ENCODE results near the gene FAM227B.

The FAM227B gene

GRCh38 chr15:49430046-49430445 lies 190.6 kb downstream of the FAM227B start:
- POLR2A ChIA-PET: interaction anchor here (0.6 kb wide), 1 partner anchor 18 kb away, joined by 3 read pairs; no protein-coding TSS in a partner anchor
- CTCF ChIA-PET: no interaction called here
- DNase-seq (ENCODE audit: extremely low spot score): no peak
- TF ChIP-seq NFRKB (IDR thresholded peaks at IDR 0.05) (no peak), FOXM1 (IDR thresholded peaks at IDR 0.05; ENCODE audit: borderline replicate concordance) (no peak), BHLHE40 (IDR thresholded peaks at IDR 0.05; ENCODE audit: borderline replicate concordance) (no peak), ELF4 (IDR thresholded peaks at IDR 0.05) (no peak), LEF1 (IDR thresholded peaks at IDR 0.05; ENCODE audit: borderline replicate concordance) (no peak), L3MBTL2 (conservative IDR thresholded peaks at IDR 0.05) (no peak), ZNF384 (IDR thresholded peaks at IDR 0.05) (no peak), ARNT (IDR thresholded peaks at IDR 0.05) (no peak), CTBP1 (IDR thresholded peaks at IDR 0.05; ENCODE audit: borderline replicate concordance) (no peak), FOXK2 (IDR thresholded peaks at IDR 0.05) (no peak), HDGF (IDR thresholded peaks at IDR 0.05; ENCODE audit: borderline replicate concordance) (no peak), SP1 (IDR thresholded peaks at IDR 0.05) (no peak), TARDBP (IDR thresholded peaks at IDR 0.05) (no peak), FOXA1 (IDR thresholded peaks at IDR 0.05) (no peak)
- TF ChIP-seq, protein P1, sequence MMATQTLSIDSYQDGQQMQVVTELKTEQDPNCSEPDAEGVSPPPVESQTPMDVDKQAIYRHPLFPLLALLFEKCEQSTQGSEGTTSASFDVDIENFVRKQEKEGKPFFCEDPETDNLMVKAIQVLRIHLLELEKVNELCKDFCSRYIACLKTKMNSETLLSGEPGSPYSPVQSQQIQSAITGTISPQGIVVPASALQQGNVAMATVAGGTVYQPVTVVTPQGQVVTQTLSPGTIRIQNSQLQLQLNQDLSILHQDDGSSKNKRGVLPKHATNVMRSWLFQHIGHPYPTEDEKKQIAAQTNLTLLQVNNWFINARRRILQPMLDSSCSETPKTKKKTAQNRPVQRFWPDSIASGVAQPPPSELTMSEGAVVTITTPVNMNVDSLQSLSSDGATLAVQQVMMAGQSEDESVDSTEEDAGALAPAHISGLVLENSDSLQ (IDR thresholded peaks at IDR 0.05): no peak

- no peak for DNase-seq (ENCODE audit: extremely low spot score)
- ChIA-PET POLR2A (no interaction called here), CTCF (no interaction called here)
- TF ChIP-seq SUZ12 (IDR thresholded peaks at IDR 0.05): no peak
- no peak for TF ChIP-seq LEF1 (IDR thresholded peaks at IDR 0.05; ENCODE audit: borderline replicate concordance)
- TF ChIP-seq ARNT (IDR thresholded peaks at IDR 0.05): no peak
- no peak for TF ChIP-seq HDGF (IDR thresholded peaks at IDR 0.05; ENCODE audit: borderline replicate concordance)
- TF ChIP-seq ZNF384 (IDR thresholded peaks at IDR 0.05): no peak
- TF ChIP-seq ELF4 (IDR thresholded peaks at IDR 0.05): no peak
- no peak for TF ChIP-seq BHLHE40 (IDR thresholded peaks at IDR 0.05; ENCODE audit: borderline replicate concordance)
- TF ChIP-seq NFRKB (IDR thresholded peaks at IDR 0.05): no peak
- TF ChIP-seq CTBP1 (IDR thresholded peaks at IDR 0.05; ENCODE audit: borderline replicate concordance): no peak
- no peak for TF ChIP-seq FOXM1 (IDR thresholded peaks at IDR 0.05; ENCODE audit: borderline replicate concordance)
- no peak for TF ChIP-seq SP1 (IDR thresholded peaks at IDR 0.05)
- no peak for TF ChIP-seq TARDBP (IDR thresholded peaks at IDR 0.05)
- TF ChIP-seq L3MBTL2 (conservative IDR thresholded peaks at IDR 0.05): no peak
- TF ChIP-seq FOXA1 (IDR thresholded peaks at IDR 0.05): no peak
Measured at GRCh38 chr15:49428409-49429095, 192.1 kb downstream of the FAM227B start.

DNA sequence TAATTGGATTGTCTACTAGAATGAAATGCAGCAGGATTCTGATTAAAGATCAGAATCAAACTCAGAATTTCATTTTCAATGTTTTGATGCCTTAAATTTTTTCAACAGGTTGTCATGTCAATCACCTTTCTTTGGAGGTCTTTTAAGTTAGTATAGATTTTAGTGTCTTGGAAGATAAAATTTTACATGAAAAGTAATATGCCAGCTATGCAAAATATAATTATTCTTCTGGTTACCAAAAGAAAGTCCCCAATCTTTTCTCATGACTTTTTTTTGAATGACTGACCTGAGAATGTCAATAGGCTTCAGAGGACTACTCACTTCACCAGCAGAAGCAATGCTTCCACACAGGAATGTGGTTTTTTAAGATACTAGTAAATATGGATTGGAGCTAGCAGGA lies 193.2 kb downstream of the FAM227B start:
- ChIA-PET POLR2A (no interaction called here), CTCF (no interaction called here)
- TF ChIP-seq SUZ12 (IDR thresholded peaks at IDR 0.05): no peak
- TF ChIP-seq, protein P1 (IDR thresholded peaks at IDR 0.05): no peak
- TF ChIP-seq TARDBP (IDR thresholded peaks at IDR 0.05): no peak
- TF ChIP-seq SP1 (IDR thresholded peaks at IDR 0.05): no peak
- TF ChIP-seq ZNF384 (IDR thresholded peaks at IDR 0.05): no peak
- TF ChIP-seq ELF4 (IDR thresholded peaks at IDR 0.05): no peak
- TF ChIP-seq FOXM1 (IDR thresholded peaks at IDR 0.05; ENCODE audit: borderline replicate concordance): no peak
- TF ChIP-seq NFRKB (IDR thresholded peaks at IDR 0.05): no peak
- no peak for TF ChIP-seq BHLHE40 (IDR thresholded peaks at IDR 0.05; ENCODE audit: borderline replicate concordance)
- TF ChIP-seq CTBP1 (IDR thresholded peaks at IDR 0.05; ENCODE audit: borderline replicate concordance): no peak
- no peak for TF ChIP-seq FOXK2 (IDR thresholded peaks at IDR 0.05)
- no peak for TF ChIP-seq LEF1 (IDR thresholded peaks at IDR 0.05; ENCODE audit: borderline replicate concordance)
- TF ChIP-seq L3MBTL2 (conservative IDR thresholded peaks at IDR 0.05): no peak
- DNase-seq (ENCODE audit: extremely low spot score): no peak

DNA sequence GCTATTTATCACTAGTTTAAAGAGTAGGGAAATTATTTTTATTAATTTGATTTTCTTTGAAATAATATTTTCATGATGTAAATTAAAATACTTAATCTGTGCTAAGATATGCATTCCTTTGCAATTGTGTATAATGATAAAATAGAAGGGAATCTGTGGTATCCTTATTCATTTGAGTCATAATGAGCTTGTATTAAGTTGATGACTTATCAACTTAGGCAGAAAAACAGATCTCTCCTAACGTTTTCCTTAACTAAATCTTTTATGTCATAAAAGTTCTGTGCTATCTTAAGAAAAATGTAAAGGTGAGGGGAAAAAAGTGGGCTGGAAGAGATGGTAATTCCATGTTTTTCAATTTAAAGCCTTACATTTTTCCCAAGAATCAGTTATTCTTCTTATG lies 195.7 kb downstream of the FAM227B start:
- no peak for DNase-seq (ENCODE audit: extremely low spot score)
- POLR2A ChIA-PET: no interaction called here
- TF ChIP-seq FOXM1 (IDR thresholded peaks at IDR 0.05; ENCODE audit: borderline replicate concordance) (no peak), CTBP1 (IDR thresholded peaks at IDR 0.05; ENCODE audit: borderline replicate concordance) (no peak), HDGF (IDR thresholded peaks at IDR 0.05; ENCODE audit: borderline replicate concordance) (no peak), BHLHE40 (IDR thresholded peaks at IDR 0.05; ENCODE audit: borderline replicate concordance) (no peak), LEF1 (IDR thresholded peaks at IDR 0.05; ENCODE audit: borderline replicate concordance) (no peak), SP1 (IDR thresholded peaks at IDR 0.05) (no peak), FOXK2 (IDR thresholded peaks at IDR 0.05) (no peak)
- TF ChIP-seq, protein P1 (IDR thresholded peaks at IDR 0.05): no peak
- CTCF ChIA-PET: no interaction called here

DNA sequence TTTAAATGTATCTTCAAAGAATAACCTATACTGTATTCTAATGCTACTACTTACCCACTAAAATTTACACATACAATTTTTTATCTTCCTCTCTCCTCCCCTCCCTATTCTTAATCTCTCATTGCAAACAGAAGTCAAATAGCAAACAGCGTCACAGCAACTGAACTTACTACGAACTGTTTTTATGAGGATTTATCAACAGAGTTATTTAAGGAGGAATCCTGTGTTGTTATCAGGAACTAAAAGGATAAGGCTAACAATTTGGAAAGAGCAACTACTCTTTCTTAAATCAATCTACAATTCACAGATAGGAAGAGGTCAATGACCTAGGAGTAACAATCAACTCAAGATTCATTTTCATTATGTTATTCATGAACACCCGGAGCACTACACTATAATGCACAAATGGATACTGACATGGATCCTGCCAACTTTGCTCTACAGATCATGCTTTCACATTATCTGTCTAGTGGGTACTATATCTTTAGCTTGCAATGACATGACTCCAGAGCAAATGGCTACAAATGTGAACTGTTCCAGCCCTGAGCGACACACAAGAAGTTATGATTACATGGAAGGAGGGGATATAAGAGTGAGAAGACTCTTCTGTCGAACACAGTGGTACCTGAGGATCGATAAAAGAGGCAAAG lies 196.6 kb downstream of the FAM227B start:
- CTCF ChIA-PET: no interaction called here
- TF ChIP-seq CTBP1 (IDR thresholded peaks at IDR 0.05; ENCODE audit: borderline replicate concordance) (no peak), FOXK2 (IDR thresholded peaks at IDR 0.05) (no peak)
- POLR2A ChIA-PET: no interaction called here
- DNase-seq (ENCODE audit: extremely low spot score): no peak

DNA sequence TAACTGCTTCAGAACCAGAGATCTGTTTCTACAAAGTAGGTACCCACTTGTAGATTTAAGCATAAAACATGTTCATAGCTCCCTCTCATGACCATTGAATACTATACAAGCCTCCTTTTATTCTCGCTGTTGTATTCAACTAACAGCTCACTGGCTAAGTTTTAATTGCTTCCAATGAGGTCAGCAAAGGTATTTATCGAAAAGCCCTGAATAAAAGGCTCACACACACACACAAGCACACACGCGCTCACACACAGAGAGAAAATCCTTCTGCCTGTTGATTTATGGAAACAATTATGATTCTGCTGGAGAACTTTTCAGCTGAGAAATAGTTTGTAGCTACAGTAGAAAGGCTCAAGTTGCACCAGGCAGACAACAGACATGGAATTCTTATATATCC lies 197.6 kb downstream of the FAM227B start, which contains the start of gene FGF7:
Gene FGF7 (plus strand): TSS at position 222 of the 400 bp plus-strand sequence. CDS start 1,056 bp downstream, outside the sequence.
- ChIA-PET CTCF (interaction anchor here (0.6 to 1.6 kb wide), 8 partner anchors 48 to 795 kb away, joined by 3 to 13 read pairs (median 4); no protein-coding TSS in a partner anchor), POLR2A (no interaction called here)
- no peak for DNase-seq (ENCODE audit: extremely low spot score)
- TF ChIP-seq, protein P1 (IDR thresholded peaks at IDR 0.05): no peak
- TF ChIP-seq ELF4 (IDR thresholded peaks at IDR 0.05): no peak
- no peak for TF ChIP-seq LEF1 (IDR thresholded peaks at IDR 0.05; ENCODE audit: borderline replicate concordance)
- no peak for TF ChIP-seq FOXK2 (IDR thresholded peaks at IDR 0.05)
- TF ChIP-seq BHLHE40 (IDR thresholded peaks at IDR 0.05; ENCODE audit: borderline replicate concordance): no peak
- TF ChIP-seq TARDBP (IDR thresholded peaks at IDR 0.05): no peak
- TF ChIP-seq NFRKB (IDR thresholded peaks at IDR 0.05): no peak
- TF ChIP-seq L3MBTL2 (conservative IDR thresholded peaks at IDR 0.05): no peak
- no peak for TF ChIP-seq CTBP1 (IDR thresholded peaks at IDR 0.05; ENCODE audit: borderline replicate concordance)
- no peak for TF ChIP-seq ZNF384 (IDR thresholded peaks at IDR 0.05)
